HepG2 (cell line): Measurements from ENCODE around the gene KRT6C. TPM values are rescaled to one million over a fixed set of nuclear protein-coding genes. Genes with fewer than 3 reads are reported as not detected.

ENCODE experiments used
- ATAC-seq: fragments of 200-7000 bp; cut with Tn5 transposase; 3 replicates; pipeline ENCODE4 v1.9.1; 2020; ENCODE audit warnings: mild to moderate bottlenecking, moderate library complexity
- BruUV-seq: library from RNA; stranded (reverse); fragments of 400-500 nt; replicated peaks from 2 replicates; lab custom pipeline; 2021; lab: Mats Ljungman, UMichigan
- CTCF ChIA-PET: fragments of 300-600 bp; formaldehyde crosslinking; extraction: SDS; loops from one replicate; lab custom pipeline; 2021; ENCODE audit warnings: low total read pairs, inconsistent platforms, low intra/inter-chr PET ratio; lab: Yijun Ruan, JAX
- POLR2A ChIA-PET: fragments of 350-600 bp; sonication (Branson Sonifier 250); formaldehyde crosslinking; loops from one replicate; lab custom pipeline; 2020; ENCODE audit warnings: antibody characterized with exemption, inconsistent platforms; lab: Yijun Ruan, JAX
- DNase-seq: peaks from one replicate; pipeline ENCODE4 v3.0.0-alpha.2; 2015; ENCODE audit warnings: low spot score
- FAIRE-seq: peaks from 3 replicates; lab custom pipeline; 2011; peaks lifted over from hg19 to GRCh38; lab: Jason Lieb, UNC
- H2AFZ ChIP-seq: one replicate; pipeline ENCODE4 v1.6.1; 2011; ENCODE audit warnings: low read length, inconsistent platforms
- H3K27ac ChIP-seq: fragments of 300-600 bp; 3 replicates; pipeline ENCODE4 v1.8.0; 2011; ENCODE audit warnings: mixed run types, mild to moderate bottlenecking, mixed read lengths, low read length, inconsistent platforms; ENCODE audit not compliant: insufficient read depth; ENCODE audit errors: extremely low read length
- H3K27me3 ChIP-seq, 2 experiments: fragments of 200-600 bp in 1 of 2; 2 replicates in 1 of 2; 3 replicates in 1 of 2; pipeline versions ENCODE4 v1.6.0 to v1.8.0; 2011; ENCODE audit warnings: low read length in 2 of 2, mild to moderate bottlenecking in 2 of 2, moderate library complexity in 2 of 2, inconsistent platforms in 1 of 2; ENCODE audit not compliant: insufficient read depth in 2 of 2, control insufficient read depth in 1 of 2
- H3K36me3 ChIP-seq, 2 experiments: fragments of 200-600 bp in 1 of 2; replicated peaks in 1 of 2; 2 replicates in 1 of 2; 3 replicates in 1 of 2; pipeline versions ENCODE4 v1.5.1 to v1.8.0; 2011; ENCODE audit warnings: low read length in 2 of 2, inconsistent platforms in 1 of 2; ENCODE audit not compliant: insufficient read depth in 2 of 2, control insufficient read depth in 1 of 2
- H3K4me1 ChIP-seq: 2 replicates; pipeline ENCODE4 v1.5.1; 2012; ENCODE audit warnings: low read length, inconsistent platforms; ENCODE audit not compliant: insufficient read depth
- H3K4me2 ChIP-seq: 2 replicates; pipeline ENCODE4 v1.6.0; 2011; ENCODE audit warnings: low read depth, low read length, inconsistent platforms
- H3K4me3 ChIP-seq, 3 experiments: fragments of 200-600 bp in 1 of 3; sonication (generic), shearing (Covaris generic) in 1 of 3; replicated peaks in 1 of 3; 2 replicates each; pipeline ENCODE4 v1.5.1; 2011 to 2016; ENCODE audit warnings: low read length in 3 of 3, inconsistent platforms in 2 of 3, low read depth in 2 of 3, mild to moderate bottlenecking in 2 of 3, control low read depth in 1 of 3, mixed read lengths in 1 of 3; ENCODE audit not compliant: insufficient read depth in 1 of 3
- H3K79me2 ChIP-seq: one replicate; pipeline ENCODE4 v1.6.1; 2011; ENCODE audit warnings: low read length, inconsistent platforms; ENCODE audit not compliant: insufficient read depth
- H3K9ac ChIP-seq: 2 replicates; pipeline ENCODE4 v1.6.0; 2011; ENCODE audit warnings: mild to moderate bottlenecking, low read depth, low read length, inconsistent platforms; ENCODE audit not compliant: insufficient read depth
- H3K9me3 ChIP-seq: 2 replicates; pipeline ENCODE4 v1.5.1; 2012; ENCODE audit warnings: mild to moderate bottlenecking, low read length
- H4K20me1 ChIP-seq: 2 replicates; pipeline ENCODE4 v1.6.0; 2011; ENCODE audit warnings: inconsistent platforms, mild to moderate bottlenecking, low read length, moderate library complexity; ENCODE audit not compliant: insufficient read depth
- ATF5 ChIP-seq: sonication (generic); formaldehyde crosslinking; IDR thresholded peaks from 2 replicates; pipeline ENCODE4 v1.4.0; 2020; ENCODE audit warnings: mild to moderate bottlenecking, low read depth, missing genetic modification reagents
- ATM ChIP-seq: fragments of 450-650 bp; IDR thresholded peaks from 2 replicates; pipeline ENCODE4 v1.7.1; 2017; ENCODE audit warnings: mild to moderate bottlenecking, borderline replicate concordance
- CTCF ChIP-seq: sonication (generic); formaldehyde crosslinking; IDR thresholded peaks from 2 replicates; pipeline ENCODE4 v1.5.0; 2020; ENCODE audit warnings: mild to moderate bottlenecking, missing genetic modification reagents, moderate library complexity
- E2F1 ChIP-seq: sonication (generic); formaldehyde crosslinking; IDR thresholded peaks from 2 replicates; pipeline ENCODE4 v1.5.0; 2020; ENCODE audit warnings: missing genetic modification reagents
- HMGXB4 ChIP-seq, 2 experiments: sonication (generic) in 1 of 2; formaldehyde crosslinking in 1 of 2; IDR thresholded peaks; 2 replicates each; pipeline versions ENCODE4 v1.4.0 to v1.6.1; 2018 to 2020; ENCODE audit warnings: missing genetic modification reagents in 2 of 2, borderline replicate concordance in 1 of 2, low read depth in 1 of 2, mild to moderate bottlenecking in 1 of 2, missing biosample characterization in 1 of 2
- HNRNPH1 ChIP-seq: fragments of 200-400 bp; formaldehyde crosslinking; optimal IDR thresholded peaks from 2 replicates; pipeline ENCODE3; 2017; ENCODE audit warnings: mild to moderate bottlenecking, low read depth, low read length
- KAT2B ChIP-seq: fragments of 150-350 bp; IDR thresholded peaks from 2 replicates; pipeline ENCODE4 v1.6.1; 2014; ENCODE audit warnings: low read depth, low read length, borderline replicate concordance
- NFIB ChIP-seq: sonication (generic); formaldehyde crosslinking; IDR thresholded peaks from 2 replicates; pipeline ENCODE4 v1.9.0; 2021; ENCODE audit warnings: missing genetic modification reagents, mild to moderate bottlenecking, borderline replicate concordance
- TBL1XR1 ChIP-seq: fragments of 150-350 bp; IDR thresholded peaks from 2 replicates; pipeline ENCODE4 v1.6.1; 2014; ENCODE audit warnings: borderline replicate concordance, low read length; ENCODE audit not compliant: partially characterized antibody
- USF2 ChIP-seq, 2 experiments: sonication (generic) in 1 of 2; formaldehyde crosslinking in 1 of 2; IDR thresholded peaks; 2 replicates each; pipeline versions ENCODE4 v1.5.1 to v1.6.1; 2011 to 2020; ENCODE audit warnings: borderline replicate concordance in 1 of 2, low read depth in 1 of 2, low read length in 1 of 2, mild to moderate bottlenecking in 1 of 2, missing genetic modification reagents in 1 of 2, moderate library complexity in 1 of 2
- YEATS2 ChIP-seq: sonication (generic); formaldehyde crosslinking; IDR thresholded peaks from 2 replicates; pipeline ENCODE4 v1.4.0; 2020; ENCODE audit warnings: missing genetic modification reagents, borderline replicate concordance
- ZBTB7A ChIP-seq: sonication (generic); formaldehyde crosslinking; IDR thresholded peaks from 2 replicates; pipeline ENCODE4 v1.8.0; 2022; ENCODE audit warnings: mild to moderate bottlenecking, missing genetic modification reagents
- ZNF777 ChIP-seq: sonication (generic); formaldehyde crosslinking; IDR thresholded peaks from 2 replicates; pipeline ENCODE4 v1.4.0; 2020; ENCODE audit warnings: missing genetic modification reagents
- ZSCAN20 ChIP-seq: sonication (generic); formaldehyde crosslinking; IDR thresholded peaks from 2 replicates; pipeline ENCODE4 v1.4.0; 2020; ENCODE audit warnings: missing genetic modification reagents, mild to moderate bottlenecking, borderline replicate concordance
- WGBS: methylation state at CpG from one replicate; pipeline ENCODE4 v1.1.6; 2017; ENCODE audit warnings: low lambda C conversion rate; 5-methylcytosine and 5-hydroxymethylcytosine counted together
- in situ Hi-C: cut with HindIII; loops from 2 replicates; pipeline ENCODE4 v1.10.0; 2017; ENCODE audit warnings: low pct_unique_long_range_greater_than_20kb; ENCODE audit not compliant: extremely low pct_ligation_motif_present
- intact Hi-C: fragments of 100-400 bp; cut with micrococcal nuclease; formaldehyde crosslinking; loops from one replicate; pipeline ENCODE4 v1.10.0; 2022; ENCODE audit not compliant: unreplicated experiment
- polyA plus RNA-seq, 8 experiments: library from polyadenylated mRNA; depleted of rRNA in 3 of 8; stranded (reverse) in 7 of 8; unstranded in 1 of 8; fragments of >200 nt; fragmentation: Illumina TruSeq in 4 of 8; extraction: Trizol in 4 of 8; gene quantifications; 2 replicates each; pipeline versions ENCODE4 v1.2.1 to v1.2.3, GENCODE V29; 2011 to 2016; ENCODE audit warnings: low read depth in 4 of 8, missing spikeins in 1 of 8, mixed read lengths in 1 of 8; ENCODE audit not compliant: insufficient read depth in 1 of 8
- total RNA-seq, 5 experiments: library from RNA; depleted of rRNA; stranded (reverse); fragments of >200 nt; fragmentation: Illumina TruSeq; extraction: Trizol; gene quantifications; 2 replicates each; pipeline ENCODE4 v1.2.3, GENCODE V29; 2016; ENCODE audit warnings: low read depth in 1 of 5

KRT6C gene
- total and polyA plus RNA-seq, 2 of the 13 experiments (the other 11 are each of a cell fraction or from before 2014, with no cell fraction given): 0.03 TPM; not detected in 1

GRCh38 chr12:52437508-52437907 lies 36.1 kb downstream of the KRT6C start:
- H3K79me2 ChIP-seq: no peaks in the 10 kb centered on the region
- H2AFZ ChIP-seq: no peak overlapping the region
- no peak overlapping the region for H3K9ac ChIP-seq
- no peak for FAIRE-seq
- H3K4me1 ChIP-seq: peaks cover 13% of the 10 kb centered on the region
- H4K20me1 ChIP-seq: no peaks in the 10 kb centered on the region
- WGBS: 36% methylated on average over 4 of the region's 9 CpGs
- intact Hi-C loops: no loop called here
- no peaks in the 10 kb centered on the region for H3K9me3 ChIP-seq
- no peak for ATAC-seq
- H3K4me3 ChIP-seq: no peak overlapping the region
- no peak overlapping the region for H3K27ac ChIP-seq
- ChIA-PET POLR2A (no interaction called here), CTCF (no interaction called here)
- no TSS peak for BruUV-seq
- peaks cover 3 to 4% of the 10 kb centered on the region in 2 experiments; a peak in 3 of 5 replicates for H3K27me3 ChIP-seq
- in situ Hi-C loops: no loop called here
- no peak for DNase-seq
- H3K36me3 ChIP-seq: no peaks in the 10 kb centered on the region
- no peak overlapping the region for H3K4me2 ChIP-seq
- TF ChIP-seq ZSCAN20 (CRISPR knock-in tag) (no peak), E2F1 (CRISPR knock-in tag) (no peak), TBL1XR1 (no peak), ZNF777 (CRISPR knock-in tag) (no peak), KAT2B (no peak), ATF5 (CRISPR knock-in tag) (no peak), CTCF (CRISPR knock-in tag) (no peak), ZBTB7A (CRISPR knock-in tag) (no peak), USF2 (IDR thresholded peaks at IDR 0.05; ENCODE audit: low read depth, low read length) (no peak), USF2 (CRISPR knock-in tag; IDR thresholded peaks at IDR 0.05; ENCODE audit: borderline replicate concordance) (no peak), NFIB (CRISPR knock-in tag) (no peak), YEATS2 (CRISPR knock-in tag) (no peak), HNRNPH1 (no peak), ATM (no peak), HMGXB4 (CRISPR knock-in tag; IDR thresholded peaks at IDR 0.05; ENCODE audit: borderline replicate concordance in 1 of 2, low read depth in 1 of 2) (no peak)
